ELF-1 (cell line): ENCODE results near the gene LRP8.
"Not testable (repeated sequence)": the region's sequence is repeated elsewhere in the genome, so short reads cannot be mapped to it uniquely, and the experiment has no call there.

Source experiments
- DNase-seq: peaks from one replicate; pipeline ENCODE4 v3.0.0-alpha.2; 2016; ENCODE audit warnings: low read depth, low spot score

LRP8 gene

DNA sequence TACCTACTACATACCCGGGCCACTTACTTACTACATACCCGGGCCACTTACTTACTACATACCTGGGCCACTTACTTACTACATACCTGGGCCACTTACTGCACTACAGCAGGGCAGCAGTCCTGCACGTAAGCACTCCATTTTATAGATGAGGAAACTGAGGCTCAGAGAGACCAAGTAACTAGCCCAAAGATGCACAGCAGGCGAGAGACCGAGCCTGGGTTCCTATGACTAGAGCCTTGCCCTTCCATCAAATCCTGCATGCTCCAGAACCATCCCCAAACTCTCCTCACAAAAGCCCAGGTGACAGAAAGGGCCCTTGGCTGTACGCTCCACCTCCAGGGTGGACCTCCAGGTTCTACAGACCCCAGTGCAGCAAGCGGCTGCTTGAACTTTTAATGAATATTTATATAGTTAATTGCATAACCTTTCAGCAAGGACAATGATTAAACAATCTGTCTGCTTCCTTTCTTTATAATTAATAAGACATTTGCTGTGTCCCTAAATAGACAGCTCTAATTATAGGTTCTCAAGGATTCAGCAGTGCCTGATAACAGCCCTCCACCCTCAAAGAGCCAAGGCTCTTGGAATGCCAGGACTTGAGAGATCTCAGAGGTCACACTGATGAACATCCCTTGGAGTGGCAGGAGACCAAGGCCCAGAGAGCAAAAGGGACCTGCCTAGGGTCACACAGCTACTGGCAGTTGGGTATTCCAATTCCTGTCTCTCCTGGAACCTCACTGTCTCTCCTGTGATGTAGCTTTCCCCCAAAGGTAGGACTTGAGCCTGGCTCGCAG lies 43.4 kb downstream of the LRP8 start:
- no peak for DNase-seq

- not testable (repeated sequence) for DNase-seq
Observed at GRCh38 chr1:53283156-53283555, 44.7 kb downstream of the LRP8 start.

DNA sequence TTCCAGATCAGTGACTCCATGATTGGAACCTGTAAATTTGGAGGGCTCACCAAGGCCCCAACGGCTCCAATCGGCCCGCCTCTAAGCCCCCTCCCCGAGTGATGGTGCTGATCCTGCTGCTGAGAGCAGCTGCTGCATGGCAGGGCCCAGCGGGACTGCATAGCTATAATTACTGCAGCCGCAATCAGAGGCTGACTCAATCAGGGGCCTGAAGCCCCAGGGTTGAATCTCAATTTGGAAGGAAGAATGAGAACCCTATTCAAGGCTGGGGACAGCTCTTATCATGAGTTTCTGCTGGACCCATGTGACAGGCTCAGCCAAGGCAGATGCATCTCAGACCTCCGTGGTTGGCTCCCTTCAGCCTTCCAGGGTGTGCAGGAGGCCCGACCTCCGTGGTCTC lies 46.7 kb downstream of the LRP8 start:
- DNase-seq: no peak

- DNase-seq: no peak
Observed at GRCh38 chr1:53280496-53280895, 47.4 kb downstream of the LRP8 start.

GRCh38 chr1:53279296-53280200 lies 48.3 kb downstream of the LRP8 start:
- DNase-seq: no peak

DNA sequence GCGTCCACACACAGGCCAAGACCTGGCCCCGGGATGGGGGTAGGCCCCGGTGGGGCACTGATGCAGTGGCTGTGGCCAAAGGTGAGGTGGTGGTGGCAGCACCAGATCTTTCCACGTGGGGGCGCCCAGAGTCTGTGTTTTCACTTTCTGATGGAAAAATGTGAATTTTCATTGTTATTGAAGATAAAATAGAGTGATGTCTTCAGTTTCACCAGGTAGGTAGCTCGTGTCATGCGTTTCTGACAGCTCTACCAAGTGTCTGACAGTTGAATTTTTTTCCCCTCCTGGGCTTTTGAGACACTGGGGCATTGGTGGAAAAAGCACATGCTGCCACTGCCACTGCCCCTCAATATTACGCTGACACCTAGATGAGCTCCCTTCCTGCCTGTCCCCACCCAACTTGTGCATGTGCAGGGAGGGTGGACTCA lies 49.6 kb downstream of the LRP8 start:
- peak; percentile 58 for DNase-seq

DNA sequence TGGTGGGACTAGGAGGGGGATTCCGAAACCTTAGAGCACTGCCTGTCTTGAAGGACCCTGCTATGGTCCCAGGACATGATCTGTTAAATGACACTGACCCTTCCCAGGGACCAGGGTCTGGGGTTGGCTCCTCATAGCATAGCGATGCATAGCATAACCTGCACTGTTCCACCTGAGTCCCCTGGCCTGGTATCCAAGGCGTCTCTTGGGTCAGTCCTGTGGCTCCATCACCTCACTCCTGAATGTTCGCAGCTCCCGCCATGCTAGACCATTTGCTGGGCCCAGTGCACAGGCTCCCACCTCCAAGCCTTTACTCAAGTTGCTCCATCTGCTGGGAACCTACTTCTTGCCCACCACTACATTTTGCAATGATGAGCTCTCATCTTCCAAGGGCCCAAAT lies 50.5 kb downstream of the LRP8 start:
- DNase-seq: no peak

GRCh38 chr1:53276902-53277281 lies 51.0 kb downstream of the LRP8 start:
- no peak for DNase-seq

- DNase-seq: no peak
Observed at GRCh38 chr1:53276153-53276901, 51.5 kb downstream of the LRP8 start.

DNA sequence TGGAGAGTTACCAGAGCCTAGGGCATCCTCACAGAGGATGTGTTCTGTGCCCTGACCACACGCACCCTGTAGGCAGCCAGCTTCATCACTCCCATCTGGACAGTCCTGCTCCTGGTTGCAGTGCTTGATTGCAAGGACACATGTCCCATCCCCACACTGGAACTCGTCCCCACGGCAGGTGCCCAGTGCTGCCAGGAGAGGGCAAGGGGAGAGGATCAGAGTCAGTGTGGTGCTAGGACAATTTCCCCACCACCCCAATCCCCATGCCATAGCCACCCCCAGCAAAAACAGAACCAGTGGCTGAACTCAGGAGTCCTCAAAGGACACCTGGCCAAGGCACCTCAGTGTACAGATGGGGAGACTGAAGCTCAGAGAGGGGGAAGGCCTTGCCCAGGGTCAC lies 52.3 kb downstream of the LRP8 start:
- DNase-seq: no peak

- no peak for DNase-seq
Observed at GRCh38 chr1:53274541-53275185, 53.2 kb downstream of the LRP8 start.

DNA sequence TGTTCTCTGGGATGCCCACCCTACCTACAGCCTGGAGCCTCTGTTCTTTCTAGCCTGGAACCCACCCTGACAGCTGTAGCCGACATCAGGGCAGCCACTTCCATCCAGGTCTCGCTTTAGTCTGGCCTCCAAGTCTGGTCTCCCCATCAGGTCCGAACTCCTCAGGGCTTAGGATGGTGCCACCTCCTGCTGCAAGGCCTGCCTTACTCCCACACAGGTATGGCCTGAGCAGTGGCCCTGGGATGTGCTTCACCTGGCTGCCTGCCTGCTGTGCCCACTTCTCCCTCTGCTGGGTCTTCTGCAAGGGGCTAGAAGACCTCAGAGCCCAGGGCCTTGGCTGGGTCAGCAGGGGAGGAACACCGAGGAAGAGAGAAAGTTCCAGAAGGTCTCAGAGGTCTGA lies 53.8 kb downstream of the LRP8 start:
- no peak for DNase-seq

DNA sequence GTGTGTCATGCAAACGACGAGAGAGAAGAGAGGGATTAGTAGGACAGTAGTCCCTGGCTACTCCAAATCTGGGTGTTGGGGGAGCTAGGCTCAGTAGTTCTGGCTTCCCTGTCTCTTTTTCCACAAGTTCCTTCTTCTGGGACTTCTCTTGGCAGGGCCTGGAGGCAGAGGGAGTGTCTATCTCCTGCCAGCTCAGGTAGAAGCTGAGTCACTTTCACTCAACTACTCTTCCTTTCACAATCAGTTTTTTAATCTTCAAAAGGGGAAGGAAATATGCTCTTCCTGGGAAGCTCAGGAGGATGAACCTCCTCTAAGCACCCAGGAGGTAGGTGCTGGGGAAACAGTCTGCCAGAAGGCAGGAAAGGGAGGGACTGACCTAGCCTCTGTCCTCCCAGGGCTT lies 54.3 kb downstream of the LRP8 start:
- no peak for DNase-seq

DNA sequence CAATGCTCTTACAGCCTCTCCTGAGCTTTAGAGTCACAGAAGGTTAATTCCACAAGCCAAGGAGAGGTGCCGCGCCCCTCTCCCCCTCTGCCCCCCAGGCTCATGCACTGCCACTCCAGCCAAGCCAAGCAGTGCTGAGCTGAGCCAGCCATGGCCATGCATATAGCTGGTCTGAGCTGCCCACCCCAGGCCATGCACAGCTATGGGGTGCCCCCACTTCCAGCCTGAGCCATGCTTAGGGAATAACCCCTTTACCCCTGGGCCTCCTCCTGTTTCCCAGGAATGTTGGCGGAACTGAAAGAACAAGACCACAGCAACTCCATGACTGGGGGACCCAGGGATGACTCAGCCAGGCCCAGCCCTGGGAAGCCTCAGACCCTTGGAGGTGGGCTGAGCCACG lies 55.5 kb downstream of the LRP8 start:
- DNase-seq: no peak

DNA sequence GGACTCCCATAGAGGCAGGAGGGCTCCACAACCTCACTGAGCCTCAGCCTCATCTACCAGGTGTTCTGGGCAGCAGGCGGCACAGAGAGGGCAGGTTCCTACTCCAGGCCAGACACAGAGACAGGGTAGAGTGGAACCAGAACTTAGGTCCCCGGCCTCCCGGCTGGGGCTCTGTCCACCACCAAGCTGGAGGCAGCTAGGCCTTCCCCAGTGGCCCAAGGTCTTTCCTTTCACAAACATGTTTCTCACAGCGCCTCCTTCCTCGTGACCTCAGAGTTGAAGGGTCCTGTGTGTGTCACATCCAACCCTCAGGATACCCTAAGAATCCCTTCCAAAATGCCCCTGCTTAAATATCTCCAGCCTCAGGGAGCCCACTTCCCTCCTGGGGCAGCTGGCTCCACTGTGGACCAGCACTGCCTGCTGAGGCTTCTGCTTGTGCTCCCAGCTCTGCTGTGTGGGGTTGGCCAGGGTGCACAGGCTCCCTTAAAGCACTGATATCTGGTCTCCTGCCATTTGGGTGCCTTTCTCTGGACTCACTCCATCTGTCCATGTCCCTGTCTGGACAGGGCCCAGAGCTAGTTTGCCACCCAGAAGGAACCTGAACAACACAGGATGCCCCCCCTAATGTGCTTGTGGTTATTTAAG lies 56.3 kb downstream of the LRP8 start:
- DNase-seq: no peak

DNA sequence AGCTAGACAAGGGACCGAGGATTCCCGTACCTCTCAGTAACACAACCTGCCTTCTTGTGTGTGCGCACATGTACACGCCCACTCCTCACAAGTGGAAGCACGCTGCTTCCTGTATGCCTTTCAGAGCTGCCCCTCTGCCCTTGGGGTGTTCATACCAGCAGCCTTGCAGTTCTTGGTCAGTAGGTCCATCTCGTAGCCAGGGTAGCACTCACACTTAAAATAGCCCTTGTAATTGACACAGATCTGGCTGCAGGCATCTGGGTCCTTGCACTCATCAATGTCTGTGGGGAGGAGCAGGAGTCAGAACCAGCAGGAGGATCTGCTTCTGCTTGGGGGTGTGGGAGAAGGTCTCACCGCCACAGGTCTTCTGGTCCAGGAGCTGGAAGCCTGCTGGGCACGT lies 57.0 kb downstream of the LRP8 start:
- no peak for DNase-seq

- DNase-seq: no peak
Observed at GRCh38 chr1:53270107-53270506, 57.8 kb downstream of the LRP8 start.

DNA sequence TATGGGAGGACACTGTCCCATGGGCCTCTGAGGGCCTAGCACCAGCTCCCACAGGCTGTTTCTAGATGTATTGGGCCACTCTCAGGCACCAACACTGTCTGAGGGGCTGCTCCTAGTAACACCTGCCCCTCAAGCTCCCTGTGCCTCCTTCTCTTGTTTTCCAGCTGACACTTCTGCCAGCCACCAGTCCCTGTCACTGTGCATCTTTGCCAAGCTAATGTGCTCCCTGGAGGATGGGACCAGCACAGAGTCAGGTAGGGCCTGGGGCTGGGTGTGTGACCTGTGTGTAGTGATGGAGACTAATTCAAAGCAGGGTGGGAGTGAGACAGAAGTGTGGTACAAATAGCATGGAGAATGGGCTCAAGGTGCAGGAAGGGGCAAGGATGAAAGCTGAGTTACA lies 60.1 kb downstream of the LRP8 start:
- no peak for DNase-seq

GRCh38 chr1:53266038-53266437 lies 61.8 kb downstream of the LRP8 start:
- no peak for DNase-seq

- DNase-seq: no peak
Observed at GRCh38 chr1:53265581-53265980, 62.3 kb downstream of the LRP8 start.

GRCh38 chr1:53264048-53264447 lies 63.8 kb downstream of the LRP8 start:
- no peak for DNase-seq
